NCI-H345 (cell line): ENCODE measurements around the gene UST.

ENCODE experiments used
- DNase-seq: peaks from one replicate; lab custom pipeline; 2025; lab: John Stamatoyannopoulos, UW

The UST gene

GRCh38 chr6:148746363-148747144 is at the start of gene UST:
Gene UST (plus strand): TSS chr6:148747030. CDS start chr6:148747431, 401 bp downstream.
- peak; percentile 68 for DNase-seq

GRCh38 chr6:148697895-148698440 is 48.9 kb upstream of the UST start:
- no peak for DNase-seq

- DNase-seq, result no peak
These were observed 48.1 kb upstream of the UST start for GRCh38 chr6:148698671-148699180.

GRCh38 chr6:148700047-148700715 is 46.6 kb upstream of the UST start:
- no peak for DNase-seq

GRCh38 chr6:148700741-148701311 is 46.0 kb upstream of the UST start:
- DNase-seq, result peak; percentile 31

- DNase-seq, result no peak
These were observed 45.5 kb upstream of the UST start for GRCh38 chr6:148701375-148701774.

- no peak for DNase-seq
These were observed 42.9 kb upstream of the UST start for GRCh38 chr6:148703900-148704299.

- no peak for DNase-seq
These were observed 42.2 kb upstream of the UST start for GRCh38 chr6:148704400-148705246.

- no peak for DNase-seq
These were observed 38.1 kb upstream of the UST start for GRCh38 chr6:148708707-148709106.

GRCh38 chr6:148709577-148709976 is 37.3 kb upstream of the UST start:
- no peak for DNase-seq

GRCh38 chr6:148711833-148712654 is 34.8 kb upstream of the UST start:
- no peak for DNase-seq

GRCh38 chr6:148713033-148713738 is 33.6 kb upstream of the UST start:
- DNase-seq, result no peak

- DNase-seq, result no peak
These were observed 32.9 kb upstream of the UST start for GRCh38 chr6:148713921-148714320.

GRCh38 chr6:148716811-148717210 is 30.0 kb upstream of the UST start:
- DNase-seq, result no peak

- DNase-seq, result no peak
These were observed 26.4 kb upstream of the UST start for GRCh38 chr6:148720406-148720805.

- DNase-seq, result no peak
These were observed 25.9 kb upstream of the UST start for GRCh38 chr6:148720897-148721296.

GRCh38 chr6:148723484-148723883 is 23.3 kb upstream of the UST start:
- no peak for DNase-seq

- DNase-seq, result no peak
These were observed 22.4 kb upstream of the UST start for GRCh38 chr6:148724428-148724827.

- DNase-seq, result no peak
These were observed 19.7 kb upstream of the UST start for GRCh38 chr6:148727104-148727503.

- no peak for DNase-seq
These were observed 10.8 kb upstream of the UST start for GRCh38 chr6:148735989-148736388.
